HepG2 (cell line): ENCODE data around the gene NT5C1A. TPM values are rescaled to one million over a fixed set of nuclear protein-coding genes. Genes with fewer than 3 reads are reported as not detected.

Source experiments
- ATAC-seq: fragments of 200-7000 bp; cut with Tn5 transposase; 3 replicates; pipeline ENCODE4 v1.9.1; 2020; ENCODE audit warnings: mild to moderate bottlenecking, moderate library complexity
- BruUV-seq: library from RNA; stranded (reverse); fragments of 400-500 nt; replicated peaks from 2 replicates; lab custom pipeline; 2021; lab: Mats Ljungman, UMichigan
- CTCF ChIA-PET: fragments of 300-600 bp; formaldehyde crosslinking; extraction: SDS; loops from one replicate; lab custom pipeline; 2021; ENCODE audit warnings: low total read pairs, inconsistent platforms, low intra/inter-chr PET ratio; lab: Yijun Ruan, JAX
- POLR2A ChIA-PET: fragments of 350-600 bp; sonication (Branson Sonifier 250); formaldehyde crosslinking; loops from one replicate; lab custom pipeline; 2020; ENCODE audit warnings: antibody characterized with exemption, inconsistent platforms; lab: Yijun Ruan, JAX
- DNase-seq: peaks from one replicate; pipeline ENCODE4 v3.0.0-alpha.2; 2015; ENCODE audit warnings: low spot score
- FAIRE-seq: peaks from 3 replicates; lab custom pipeline; 2011; peaks lifted over from hg19 to GRCh38; lab: Jason Lieb, UNC
- H2AFZ ChIP-seq: one replicate; pipeline ENCODE4 v1.6.1; 2011; ENCODE audit warnings: low read length, inconsistent platforms
- H3K27ac ChIP-seq: fragments of 300-600 bp; 3 replicates; pipeline ENCODE4 v1.8.0; 2011; ENCODE audit warnings: mixed run types, mild to moderate bottlenecking, mixed read lengths, low read length, inconsistent platforms; ENCODE audit not compliant: insufficient read depth; ENCODE audit errors: extremely low read length
- H3K27me3 ChIP-seq, 2 experiments: fragments of 200-600 bp in 1 of 2; 2 replicates in 1 of 2; 3 replicates in 1 of 2; pipeline versions ENCODE4 v1.6.0 to v1.8.0; 2011; ENCODE audit warnings: low read length in 2 of 2, mild to moderate bottlenecking in 2 of 2, moderate library complexity in 2 of 2, inconsistent platforms in 1 of 2; ENCODE audit not compliant: insufficient read depth in 2 of 2, control insufficient read depth in 1 of 2
- H3K36me3 ChIP-seq, 2 experiments: fragments of 200-600 bp in 1 of 2; replicated peaks in 1 of 2; 2 replicates in 1 of 2; 3 replicates in 1 of 2; pipeline versions ENCODE4 v1.5.1 to v1.8.0; 2011; ENCODE audit warnings: low read length in 2 of 2, inconsistent platforms in 1 of 2; ENCODE audit not compliant: insufficient read depth in 2 of 2, control insufficient read depth in 1 of 2
- H3K4me1 ChIP-seq: 2 replicates; pipeline ENCODE4 v1.5.1; 2012; ENCODE audit warnings: low read length, inconsistent platforms; ENCODE audit not compliant: insufficient read depth
- H3K4me2 ChIP-seq: 2 replicates; pipeline ENCODE4 v1.6.0; 2011; ENCODE audit warnings: low read depth, low read length, inconsistent platforms
- H3K4me3 ChIP-seq, 3 experiments: fragments of 200-600 bp in 1 of 3; sonication (generic), shearing (Covaris generic) in 1 of 3; replicated peaks in 1 of 3; 2 replicates each; pipeline ENCODE4 v1.5.1; 2011 to 2016; ENCODE audit warnings: low read length in 3 of 3, inconsistent platforms in 2 of 3, low read depth in 2 of 3, mild to moderate bottlenecking in 2 of 3, control low read depth in 1 of 3, mixed read lengths in 1 of 3; ENCODE audit not compliant: insufficient read depth in 1 of 3
- H3K79me2 ChIP-seq: one replicate; pipeline ENCODE4 v1.6.1; 2011; ENCODE audit warnings: low read length, inconsistent platforms; ENCODE audit not compliant: insufficient read depth
- H3K9ac ChIP-seq: 2 replicates; pipeline ENCODE4 v1.6.0; 2011; ENCODE audit warnings: mild to moderate bottlenecking, low read depth, low read length, inconsistent platforms; ENCODE audit not compliant: insufficient read depth
- H3K9me3 ChIP-seq: 2 replicates; pipeline ENCODE4 v1.5.1; 2012; ENCODE audit warnings: mild to moderate bottlenecking, low read length
- H4K20me1 ChIP-seq: 2 replicates; pipeline ENCODE4 v1.6.0; 2011; ENCODE audit warnings: inconsistent platforms, mild to moderate bottlenecking, low read length, moderate library complexity; ENCODE audit not compliant: insufficient read depth
- EZH2 ChIP-seq: conservative IDR thresholded peaks from 2 replicates; pipeline ENCODE4 v1.6.1; 2012; ENCODE audit warnings: mild to moderate bottlenecking, low read depth, low read length, moderate library complexity
- HOXA5 ChIP-seq: sonication (generic); formaldehyde crosslinking; IDR thresholded peaks from 2 replicates; pipeline ENCODE4 v1.4.0; 2020; ENCODE audit warnings: missing genetic modification reagents
- MAFF ChIP-seq: IDR thresholded peaks from 2 replicates; pipeline ENCODE4 v1.6.1; 2011; ENCODE audit warnings: low read depth, low read length, improper control_type of control experiment
- MAFG ChIP-seq: sonication (generic); formaldehyde crosslinking; IDR thresholded peaks from 2 replicates; pipeline ENCODE4 v1.5.1; 2020; ENCODE audit warnings: mild to moderate bottlenecking, missing genetic modification reagents
- MAFK ChIP-seq, 2 experiments: IDR thresholded peaks in 1 of 2; conservative IDR thresholded peaks in 1 of 2; 2 replicates each; pipeline ENCODE4 v1.6.1; 2011; ENCODE audit warnings: improper control_type of control experiment in 2 of 2, low read length in 2 of 2
- MXD1 ChIP-seq: sonication (generic); formaldehyde crosslinking; IDR thresholded peaks from 2 replicates; pipeline ENCODE4 v1.4.0; 2020; ENCODE audit warnings: mild to moderate bottlenecking, missing genetic modification reagents
- NFE2 ChIP-seq: sonication (generic); formaldehyde crosslinking; IDR thresholded peaks from 2 replicates; pipeline ENCODE4 v1.4.0; 2020; ENCODE audit warnings: missing genetic modification reagents
- NFE2L2 ChIP-seq: fragments of 150-350 bp; IDR thresholded peaks from 2 replicates; pipeline ENCODE4 v1.6.1; 2014; ENCODE audit warnings: low read length
- NR1H2 ChIP-seq: sonication (generic); formaldehyde crosslinking; IDR thresholded peaks from 2 replicates; pipeline ENCODE4 v1.8.1; 2022; ENCODE audit warnings: low read depth, missing genetic modification reagents, borderline replicate concordance
- NR2C2 ChIP-seq: sonication (generic); formaldehyde crosslinking; IDR thresholded peaks from 2 replicates; pipeline ENCODE4 v1.4.0; 2020; ENCODE audit warnings: missing genetic modification reagents, mild to moderate bottlenecking, moderate library complexity, borderline replicate concordance
- ZNF580 ChIP-seq: IDR thresholded peaks from 2 replicates; pipeline ENCODE4 v1.6.1; 2016; ENCODE audit warnings: low read depth, borderline replicate concordance
- ZNF616 ChIP-seq: sonication (generic); formaldehyde crosslinking; IDR thresholded peaks from 2 replicates; pipeline ENCODE4 v1.5.0; 2020; ENCODE audit warnings: low read depth, mild to moderate bottlenecking, missing genetic modification reagents
- ZSCAN21 ChIP-seq: sonication (generic); formaldehyde crosslinking; IDR thresholded peaks from 2 replicates; pipeline ENCODE4 v1.8.0; 2022; ENCODE audit warnings: mild to moderate bottlenecking, missing genetic modification reagents, moderate library complexity, borderline replicate concordance
- WGBS: methylation state at CpG from one replicate; pipeline ENCODE4 v1.1.6; 2017; ENCODE audit warnings: low lambda C conversion rate; 5-methylcytosine and 5-hydroxymethylcytosine counted together
- in situ Hi-C: cut with HindIII; loops from 2 replicates; pipeline ENCODE4 v1.10.0; 2017; ENCODE audit warnings: low pct_unique_long_range_greater_than_20kb; ENCODE audit not compliant: extremely low pct_ligation_motif_present
- intact Hi-C: fragments of 100-400 bp; cut with micrococcal nuclease; formaldehyde crosslinking; loops from one replicate; pipeline ENCODE4 v1.10.0; 2022; ENCODE audit not compliant: unreplicated experiment
- polyA plus RNA-seq, 8 experiments: library from polyadenylated mRNA; depleted of rRNA in 3 of 8; stranded (reverse) in 7 of 8; unstranded in 1 of 8; fragments of >200 nt; fragmentation: Illumina TruSeq in 4 of 8; extraction: Trizol in 4 of 8; gene quantifications; 2 replicates each; pipeline versions ENCODE4 v1.2.1 to v1.2.3, GENCODE V29; 2011 to 2016; ENCODE audit warnings: low read depth in 4 of 8, missing spikeins in 1 of 8, mixed read lengths in 1 of 8; ENCODE audit not compliant: insufficient read depth in 1 of 8
- total RNA-seq, 5 experiments: library from RNA; depleted of rRNA; stranded (reverse); fragments of >200 nt; fragmentation: Illumina TruSeq; extraction: Trizol; gene quantifications; 2 replicates each; pipeline ENCODE4 v1.2.3, GENCODE V29; 2016; ENCODE audit warnings: low read depth in 1 of 5
- TF ChIP-seq, protein P1 (sequence below): sonication (generic); formaldehyde crosslinking; IDR thresholded peaks from 2 replicates; pipeline ENCODE4 v1.5.0; 2020; ENCODE audit warnings: mild to moderate bottlenecking, missing genetic modification reagents

The NT5C1A gene
- total and polyA plus RNA-seq, 2 of the 13 experiments (the other 11 are each of a cell fraction or from before 2014, with no cell fraction given) = not detected

DNA sequence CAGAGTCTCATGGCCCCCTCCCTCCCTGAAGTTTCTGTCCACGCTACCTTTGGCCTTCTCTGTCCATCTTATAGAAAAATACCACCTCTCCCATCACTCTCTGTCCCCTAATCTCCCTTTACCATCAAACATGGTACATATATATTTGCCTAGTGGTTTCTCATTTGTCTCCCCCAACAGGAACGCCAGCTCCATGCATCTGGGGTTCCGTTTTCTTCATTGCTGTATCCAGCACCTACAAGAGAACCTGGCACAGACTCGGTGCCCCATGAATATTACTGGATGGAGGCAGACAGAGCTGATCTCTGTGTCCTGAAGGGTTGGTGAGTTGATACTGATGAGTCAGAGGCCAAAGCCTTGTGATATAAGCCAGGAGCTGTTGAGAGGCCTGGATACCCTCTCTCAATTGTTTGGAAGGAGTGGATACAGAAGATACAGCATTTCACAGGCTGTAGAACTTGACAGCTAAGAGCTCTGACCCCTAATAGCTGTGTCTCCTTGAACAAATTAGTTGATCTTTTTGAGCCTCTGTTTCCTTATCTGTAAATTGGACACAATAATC lies 54.3 kb downstream of the NT5C1A start (continued):
- TF ChIP-seq EZH2 (no peak), MXD1 (CRISPR knock-in tag) (no peak), NR1H2 (CRISPR knock-in tag) (no peak), ZNF580 (CRISPR knock-in tag) (no peak), NR2C2 (CRISPR knock-in tag) (no peak)

- no peaks in the 10 kb centered on the region for H4K20me1 ChIP-seq
- no peak for DNase-seq
- FAIRE-seq = no peak
- H3K9ac ChIP-seq = no peak overlapping the region
- intact Hi-C loops (loop anchor here (2.0 kb wide), 1 partner anchor 48 kb away; no protein-coding TSS in a partner anchor), in situ Hi-C loops (no loop called here)
- H3K4me3 ChIP-seq = no peak overlapping the region
- TF ChIP-seq MAFG (0 out of 2 replicates have a peak, but pooled peaks have one; percentile 47), NFE2 (CRISPR knock-in tag) (0 out of 2 replicates have a peak, but pooled peaks have one; percentile 39), NFE2L2 (peak; percentile 97), HOXA5 (CRISPR knock-in tag) (no peak), MAFK (conservative IDR thresholded peaks at IDR 0.05 in 1 of 2, IDR thresholded peaks at IDR 0.05 in 1 of 2; ENCODE audit: low read length in 2 of 2) (peak; percentile 93 to 94), ZNF616 (no peak), ZSCAN21 (CRISPR knock-in tag) (no peak), MAFF (peak; percentile 88)
- TF ChIP-seq, protein P1, sequence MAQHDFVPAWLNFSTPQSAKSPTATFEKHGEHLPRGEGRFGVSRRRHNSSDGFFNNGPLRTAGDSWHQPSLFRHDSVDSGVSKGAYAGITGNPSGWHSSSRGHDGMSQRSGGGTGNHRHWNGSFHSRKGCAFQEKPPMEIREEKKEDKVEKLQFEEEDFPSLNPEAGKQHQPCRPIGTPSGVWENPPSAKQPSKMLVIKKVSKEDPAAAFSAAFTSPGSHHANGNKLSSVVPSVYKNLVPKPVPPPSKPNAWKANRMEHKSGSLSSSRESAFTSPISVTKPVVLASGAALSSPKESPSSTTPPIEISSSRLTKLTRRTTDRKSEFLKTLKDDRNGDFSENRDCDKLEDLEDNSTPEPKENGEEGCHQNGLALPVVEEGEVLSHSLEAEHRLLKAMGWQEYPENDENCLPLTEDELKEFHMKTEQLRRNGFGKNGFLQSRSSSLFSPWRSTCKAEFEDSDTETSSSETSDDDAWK (CRISPR knock-in tag) = no peak
- H3K27ac ChIP-seq = no peak overlapping the region
- H2AFZ ChIP-seq = no peak overlapping the region
- H3K27me3 ChIP-seq = peaks cover 2 to 5% of the 10 kb centered on the region in 2 experiments; a peak in 2 of 5 replicates
- H3K36me3 ChIP-seq = no peaks in the 10 kb centered on the region
- ATAC-seq = no peak
- H3K79me2 ChIP-seq = no peaks in the 10 kb centered on the region
- ChIA-PET POLR2A (no interaction called here), CTCF (no interaction called here)
- BruUV-seq = no TSS peak
- H3K4me2 ChIP-seq = no peak overlapping the region
- peaks cover 7% of the 10 kb centered on the region; the same call in 1 of the 2 replicates for H3K4me1 ChIP-seq
- 39% methylated on average over 8 of the region's 8 CpGs for WGBS
- H3K9me3 ChIP-seq = no peaks in the 10 kb centered on the region
Observed at GRCh38 chr1:39615086-39615673, 56.7 kb downstream of the NT5C1A start.
